GM18505 (cell line): ENCODE data around the gene IFT74.
A peak's percentile ranks its signal among the peaks of the same experiment; 100 is the strongest.

Experiments used
- ATAC-seq: cut with Tn5 transposase; IDR thresholded peaks from one replicate; pipeline ENCODE4 v1.9.1; 2021; ENCODE audit not compliant: unreplicated experiment
- POLR2A ChIP-seq: IDR thresholded peaks from 4 replicates; pipeline ENCODE4 v1.6.1; 2011; ENCODE audit warnings: borderline replicate concordance; ENCODE audit not compliant: insufficient read depth, insufficient read length; ENCODE audit errors: extremely low read depth

The IFT74 gene

GRCh38 chr9:27005491-27005890 lies 49.3 kb downstream of the IFT74 start, which contains the start of gene LRRC19:
Gene LRRC19 (minus strand): TSS chr9:27005672. CDS start chr9:26999694, 5,978 bp downstream.
- no peak for TF ChIP-seq POLR2A
- ATAC-seq, result no peak

- ATAC-seq, result no peak
- no peak for TF ChIP-seq POLR2A
These were observed 63.4 kb downstream of the IFT74 start for GRCh38 chr9:27019589-27019988.

DNA sequence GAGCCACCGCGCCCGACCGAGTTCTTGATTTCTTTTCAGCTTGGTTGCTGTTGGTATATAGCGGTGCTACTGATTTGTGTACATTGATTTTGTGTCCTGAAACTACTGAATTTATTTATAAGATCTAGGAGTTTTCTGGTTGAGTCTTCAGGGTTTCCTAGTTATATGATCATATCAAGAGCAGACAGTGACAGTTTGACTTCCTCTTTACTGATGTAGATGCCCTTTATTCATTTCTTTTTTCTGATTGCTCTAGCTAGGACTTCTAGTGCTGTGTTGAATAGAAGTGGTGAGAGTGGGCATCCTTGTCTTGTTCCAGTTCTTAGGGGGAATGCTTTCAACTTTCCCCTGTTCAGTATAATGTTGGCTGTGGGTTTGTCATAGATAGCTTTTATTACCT lies 66.7 kb downstream of the IFT74 start:
- no peak for TF ChIP-seq POLR2A
- ATAC-seq, result no peak

DNA sequence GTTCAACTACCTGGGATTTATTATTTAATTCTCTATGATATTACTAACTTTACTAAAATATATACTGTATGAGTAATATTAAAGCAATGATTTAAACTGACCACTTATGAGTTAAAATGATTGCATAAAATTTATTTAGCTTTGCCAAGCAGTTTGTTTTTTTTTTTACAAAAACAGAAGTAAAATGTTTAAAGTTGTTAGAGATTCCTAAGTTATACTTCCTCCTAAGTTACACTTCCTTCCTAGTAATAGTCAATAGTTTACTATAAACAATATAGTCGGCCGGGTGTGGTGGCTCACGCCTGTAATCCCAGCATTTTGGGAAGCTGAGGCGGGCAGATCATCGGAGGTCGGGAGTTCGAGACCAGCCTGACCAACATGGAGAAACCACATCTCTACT lies 73.0 kb downstream of the IFT74 start:
- TF ChIP-seq POLR2A, result no peak
- no peak for ATAC-seq

GRCh38 chr9:27033815-27034403 lies 77.7 kb downstream of the IFT74 start:
- no peak for TF ChIP-seq POLR2A
- ATAC-seq, result peak; percentile 79

GRCh38 chr9:27037499-27037898 lies 81.3 kb downstream of the IFT74 start:
- no peak for TF ChIP-seq POLR2A
- ATAC-seq, result no peak

GRCh38 chr9:27041746-27042145 lies 85.5 kb downstream of the IFT74 start:
- no peak for TF ChIP-seq POLR2A

DNA sequence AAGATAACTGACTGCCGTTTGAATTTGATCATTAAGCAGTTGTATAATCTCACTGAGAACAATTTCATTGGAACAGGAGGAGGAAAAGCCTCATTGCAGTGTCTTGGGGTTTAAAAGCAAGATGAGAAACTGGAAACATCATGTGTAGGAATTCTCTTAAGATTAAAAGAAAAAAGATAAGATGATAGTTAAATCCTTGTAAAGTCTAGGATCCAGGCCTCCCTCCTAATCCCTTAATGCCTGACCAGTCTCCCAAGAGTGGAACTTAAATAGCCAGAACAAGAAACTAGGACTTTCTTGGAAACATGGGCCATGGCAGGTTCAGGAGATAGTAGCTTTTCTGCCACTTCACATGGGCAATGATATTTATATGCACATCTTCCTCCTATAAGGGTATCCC lies 86.3 kb downstream of the IFT74 start:
- ATAC-seq, result no peak
- no peak for TF ChIP-seq POLR2A

More at GRCh38 chr9:27041746-27042145, 85.5 kb downstream of the IFT74 start:
- ATAC-seq, result no peak

DNA sequence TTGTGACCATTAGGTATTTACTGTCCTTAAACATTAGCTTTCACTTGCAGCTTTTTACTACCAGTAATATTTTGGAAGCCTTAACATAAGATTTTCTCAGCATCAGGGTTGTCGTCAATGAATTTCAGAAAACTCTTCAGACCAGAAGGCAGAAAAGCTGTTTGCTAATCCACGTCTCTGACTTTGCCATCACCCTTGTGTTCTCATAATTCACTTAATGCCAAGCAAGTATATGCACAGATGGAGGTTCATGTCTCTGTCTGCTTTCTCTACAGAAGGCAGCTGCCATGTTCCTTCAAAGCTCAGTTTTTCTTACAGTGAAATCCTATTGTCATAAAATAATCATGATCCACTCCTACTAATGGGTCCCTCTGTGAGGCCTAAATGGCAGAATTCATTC lies 87.0 kb downstream of the IFT74 start:
- ATAC-seq, result no peak
- TF ChIP-seq POLR2A, result no peak

- no peak for ATAC-seq
- TF ChIP-seq POLR2A, result no peak
These were observed 90.9 kb downstream of the IFT74 start for GRCh38 chr9:27047136-27047535.

- no peak for TF ChIP-seq POLR2A
- no peak for ATAC-seq
These were observed 97.3 kb downstream of the IFT74 start for GRCh38 chr9:27053369-27054022.

DNA sequence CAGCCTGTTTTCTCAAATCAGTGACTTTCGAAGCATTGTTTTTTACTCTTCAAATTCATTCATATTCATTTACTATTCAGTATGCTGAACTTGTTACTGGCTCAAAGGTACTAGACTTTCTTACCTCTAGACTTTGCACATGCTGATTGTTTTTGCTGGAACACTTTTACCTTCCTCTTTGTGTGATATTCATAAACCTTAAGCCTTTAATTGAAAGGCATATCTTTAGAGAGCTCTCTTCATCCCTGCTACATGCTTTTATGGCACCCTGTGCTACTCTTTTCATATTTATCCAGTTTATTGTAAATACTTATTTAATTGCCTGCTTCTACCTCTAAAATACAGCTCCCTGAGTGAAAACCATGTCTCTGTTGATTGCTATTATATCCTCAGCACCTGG lies 97.9 kb downstream of the IFT74 start:
- no peak for ATAC-seq
- TF ChIP-seq POLR2A, result no peak

GRCh38 chr9:27054841-27055240 lies 98.6 kb downstream of the IFT74 start:
- no peak for TF ChIP-seq POLR2A
- ATAC-seq, result no peak

DNA sequence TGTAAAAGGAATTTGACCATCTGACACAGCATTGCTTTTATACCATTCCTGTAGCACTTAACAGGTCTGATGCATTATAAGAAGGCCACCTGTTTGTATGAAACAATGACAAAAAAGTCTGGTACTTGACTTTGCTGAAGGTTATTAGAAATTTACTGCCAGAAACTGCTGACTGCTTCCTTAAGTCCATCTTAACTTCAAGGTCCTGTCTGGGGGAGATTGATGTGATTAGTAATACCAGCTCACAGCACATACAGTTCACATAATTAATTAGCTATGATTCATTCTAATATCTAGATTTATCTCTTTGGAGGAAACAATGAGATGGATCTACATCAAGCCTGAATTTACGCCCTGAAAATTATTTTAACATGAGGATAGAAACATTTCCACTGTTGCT lies 103.2 kb downstream of the IFT74 start:
- no peak for ATAC-seq
- TF ChIP-seq POLR2A, result no peak

GRCh38 chr9:27059907-27060306 lies 103.7 kb downstream of the IFT74 start:
- no peak for TF ChIP-seq POLR2A
- ATAC-seq, result no peak

GRCh38 chr9:27065288-27065687 lies 109.1 kb downstream of the IFT74 start:
- no peak for ATAC-seq
- no peak for TF ChIP-seq POLR2A
